ENCODE measurements around the gene TFB1M.
A peak's percentile ranks its signal among the peaks of the same experiment; 100 is the strongest.

TFB1M gene

DNA sequence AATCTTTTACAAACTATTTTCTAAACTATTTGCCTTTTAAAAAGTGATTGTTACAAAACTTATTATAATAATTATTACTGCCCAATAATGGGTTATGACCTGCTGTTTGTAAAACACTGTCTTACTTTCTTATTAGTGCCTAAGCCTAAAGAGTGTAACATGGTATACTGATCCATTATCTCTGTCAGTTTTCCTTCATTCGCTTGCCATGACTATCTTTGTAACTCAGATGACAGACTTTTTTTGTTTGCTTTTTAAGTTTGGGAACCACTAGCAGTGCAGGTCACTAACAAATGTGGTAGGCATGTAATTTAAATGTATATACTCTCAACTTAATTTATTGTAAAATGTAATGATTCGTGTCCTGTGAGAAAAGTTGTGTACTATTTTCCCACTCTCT, 9.9 kb upstream of the TFB1M start:
- Histone ChIP-seq H3K4me2 (ENCODE audit: low read length) (no peak overlapping the region), H3K27me3 (ENCODE audit: insufficient read depth, low read length) (no peaks in the 10 kb centered on the region), H2AFZ (ENCODE audit: low read length) (no peak overlapping the region)

DNA sequence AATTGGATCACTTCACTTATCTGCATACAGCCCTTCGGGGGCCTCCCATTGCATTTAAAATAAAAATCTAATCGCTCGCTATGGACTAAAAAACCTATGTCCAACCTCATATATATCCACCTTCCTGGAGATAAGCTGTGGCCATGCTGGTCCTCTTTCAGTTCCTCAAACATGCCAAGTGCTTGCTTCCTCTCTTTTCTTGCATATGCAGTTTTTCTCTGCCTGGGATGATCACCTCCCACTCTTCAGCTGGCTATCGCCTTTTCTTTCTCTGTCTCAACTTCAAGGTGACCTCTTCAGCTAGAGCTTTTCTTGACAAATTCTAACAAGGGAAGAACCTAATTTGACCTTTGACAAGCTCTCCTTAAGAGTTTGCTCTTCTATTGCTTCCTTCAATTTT, 5.6 kb upstream of the TFB1M start:
- peaks cover 12% of the 10 kb centered on the region for H3K4me1 ChIP-seq (ENCODE audit: insufficient read depth, low read length, severe bottlenecking)
- H3K79me2 ChIP-seq (ENCODE audit: insufficient read depth, low read length) = no peaks in the 10 kb centered on the region
- no peak overlapping the region for H3K9ac ChIP-seq (ENCODE audit: low read length)
- H3K4me2 ChIP-seq (ENCODE audit: low read length) = 0 out of 2 replicates have a peak overlapping the region, but pooled peaks have one; percentile 10
- H3K27ac ChIP-seq (ENCODE audit: low read depth, low read length, poor library complexity, severe bottlenecking) = no peak overlapping the region
- no peak overlapping the region for H2AFZ ChIP-seq (ENCODE audit: low read length)
- no peaks in the 10 kb centered on the region for H3K9me3 ChIP-seq (ENCODE audit: low read length)
- no peaks in the 10 kb centered on the region for H3K27me3 ChIP-seq (ENCODE audit: insufficient read depth, low read length)
- H4K20me1 ChIP-seq (ENCODE audit: insufficient read depth, low read length) = no peaks in the 10 kb centered on the region
- H3K36me3 ChIP-seq (ENCODE audit: insufficient read depth, low read length) = no peaks in the 10 kb centered on the region
- TF ChIP-seq, protein P1, sequence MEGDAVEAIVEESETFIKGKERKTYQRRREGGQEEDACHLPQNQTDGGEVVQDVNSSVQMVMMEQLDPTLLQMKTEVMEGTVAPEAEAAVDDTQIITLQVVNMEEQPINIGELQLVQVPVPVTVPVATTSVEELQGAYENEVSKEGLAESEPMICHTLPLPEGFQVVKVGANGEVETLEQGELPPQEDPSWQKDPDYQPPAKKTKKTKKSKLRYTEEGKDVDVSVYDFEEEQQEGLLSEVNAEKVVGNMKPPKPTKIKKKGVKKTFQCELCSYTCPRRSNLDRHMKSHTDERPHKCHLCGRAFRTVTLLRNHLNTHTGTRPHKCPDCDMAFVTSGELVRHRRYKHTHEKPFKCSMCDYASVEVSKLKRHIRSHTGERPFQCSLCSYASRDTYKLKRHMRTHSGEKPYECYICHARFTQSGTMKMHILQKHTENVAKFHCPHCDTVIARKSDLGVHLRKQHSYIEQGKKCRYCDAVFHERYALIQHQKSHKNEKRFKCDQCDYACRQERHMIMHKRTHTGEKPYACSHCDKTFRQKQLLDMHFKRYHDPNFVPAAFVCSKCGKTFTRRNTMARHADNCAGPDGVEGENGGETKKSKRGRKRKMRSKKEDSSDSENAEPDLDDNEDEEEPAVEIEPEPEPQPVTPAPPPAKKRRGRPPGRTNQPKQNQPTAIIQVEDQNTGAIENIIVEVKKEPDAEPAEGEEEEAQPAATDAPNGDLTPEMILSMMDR (IDR thresholded peaks at IDR 0.05; ENCODE audit: low read length) = no peak
- TF ChIP-seq EZH2 (IDR thresholded peaks at IDR 0.05; ENCODE audit: borderline replicate concordance, low read length) = no peak
- no peaks in the 10 kb centered on the region for H3K9me2 ChIP-seq (ENCODE audit: low read depth, low read length)
- no peak overlapping the region for H3K4me3 ChIP-seq (ENCODE audit: low read depth, low read length, poor library complexity, severe bottlenecking)
- H3F3A ChIP-seq (ENCODE audit: insufficient read depth, low read length) = no peaks in the 10 kb centered on the region

More for the DNA sequence above, 9.9 kb upstream of the TFB1M start:
- H3K9ac ChIP-seq (ENCODE audit: low read length) = no peak overlapping the region
- H3K79me2 ChIP-seq (ENCODE audit: insufficient read depth, low read length) = no peaks in the 10 kb centered on the region
- no peaks in the 10 kb centered on the region for H3K36me3 ChIP-seq (ENCODE audit: insufficient read depth, low read length)
- no peak overlapping the region for H3K4me3 ChIP-seq (ENCODE audit: low read depth, low read length, poor library complexity, severe bottlenecking)
- no peaks in the 10 kb centered on the region for H3F3A ChIP-seq (ENCODE audit: insufficient read depth, low read length)
- no peaks in the 10 kb centered on the region for H3K9me2 ChIP-seq (ENCODE audit: low read depth, low read length)
- peaks cover 17% of the 10 kb centered on the region for H3K4me1 ChIP-seq (ENCODE audit: insufficient read depth, low read length, severe bottlenecking)
- no peaks in the 10 kb centered on the region for H3K9me3 ChIP-seq (ENCODE audit: low read length)
- no peak overlapping the region for H3K27ac ChIP-seq (ENCODE audit: low read depth, low read length, poor library complexity, severe bottlenecking)
- H4K20me1 ChIP-seq (ENCODE audit: insufficient read depth, low read length) = no peaks in the 10 kb centered on the region
- TF ChIP-seq EZH2 (IDR thresholded peaks at IDR 0.05; ENCODE audit: borderline replicate concordance, low read length) = no peak
- TF ChIP-seq, protein P1 (IDR thresholded peaks at IDR 0.05; ENCODE audit: low read length) = no peak

DNA sequence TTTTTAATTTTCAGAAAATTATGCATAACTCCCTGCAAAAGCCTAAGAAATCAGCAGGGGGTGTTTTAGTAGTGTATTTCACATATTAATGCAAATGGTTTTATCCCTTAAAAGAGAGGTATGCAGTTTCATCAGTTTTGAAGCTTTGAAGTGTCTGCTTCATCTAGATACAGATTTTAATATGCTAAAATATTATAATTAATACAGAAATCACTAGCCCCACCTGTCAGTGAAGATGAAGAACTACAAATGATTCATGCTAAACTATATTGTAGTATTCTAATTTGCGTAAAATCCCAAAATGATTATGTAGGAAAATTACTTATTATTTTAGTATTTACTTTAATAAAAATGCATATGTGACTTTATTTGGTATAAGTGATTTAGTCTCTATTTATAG, 2.9 kb upstream of the TFB1M start:
- no peak overlapping the region for H2AFZ ChIP-seq (ENCODE audit: low read length)
- no peaks in the 10 kb centered on the region for H3K9me2 ChIP-seq (ENCODE audit: low read depth, low read length)
- H3K27me3 ChIP-seq (ENCODE audit: insufficient read depth, low read length) = no peaks in the 10 kb centered on the region
- H3K9ac ChIP-seq (ENCODE audit: low read length) = no peak overlapping the region
- H3K79me2 ChIP-seq (ENCODE audit: insufficient read depth, low read length) = peaks cover 11% of the 10 kb centered on the region
- no peak overlapping the region for H3K4me3 ChIP-seq (ENCODE audit: low read depth, low read length, poor library complexity, severe bottlenecking)
- TF ChIP-seq, protein P1 (IDR thresholded peaks at IDR 0.05; ENCODE audit: low read length) = no peak
- no peak for TF ChIP-seq EZH2 (IDR thresholded peaks at IDR 0.05; ENCODE audit: borderline replicate concordance, low read length)
- H3K4me1 ChIP-seq (ENCODE audit: insufficient read depth, low read length, severe bottlenecking) = peaks cover 27% of the 10 kb centered on the region
- H3K36me3 ChIP-seq (ENCODE audit: insufficient read depth, low read length) = peaks cover 7% of the 10 kb centered on the region; the same call in 1 of the 2 replicates
- no peaks in the 10 kb centered on the region for H3F3A ChIP-seq (ENCODE audit: insufficient read depth, low read length)
- no peak overlapping the region for H3K27ac ChIP-seq (ENCODE audit: low read depth, low read length, poor library complexity, severe bottlenecking)
- H3K9me3 ChIP-seq (ENCODE audit: low read length) = no peaks in the 10 kb centered on the region
- H4K20me1 ChIP-seq (ENCODE audit: insufficient read depth, low read length) = no peaks in the 10 kb centered on the region
- no peak overlapping the region for H3K4me2 ChIP-seq (ENCODE audit: low read length)

Measured in OCI-LY1 (cell line).